HuH-7 (cell line): Measurements from ENCODE around the gene FLT3.
"Not testable (repeated sequence)": the region's sequence is repeated elsewhere in the genome, so short reads cannot be mapped to it uniquely, and the experiment has no call there.

Source experiments
- DNase-seq: peaks from one replicate; pipeline ENCODE4 v3.0.0; 2011; ENCODE audit warnings: low spot score

The FLT3 gene

GRCh38 chr13:28099396-28100149, 803 bp downstream of the FLT3 start:
- no peak for DNase-seq

DNA sequence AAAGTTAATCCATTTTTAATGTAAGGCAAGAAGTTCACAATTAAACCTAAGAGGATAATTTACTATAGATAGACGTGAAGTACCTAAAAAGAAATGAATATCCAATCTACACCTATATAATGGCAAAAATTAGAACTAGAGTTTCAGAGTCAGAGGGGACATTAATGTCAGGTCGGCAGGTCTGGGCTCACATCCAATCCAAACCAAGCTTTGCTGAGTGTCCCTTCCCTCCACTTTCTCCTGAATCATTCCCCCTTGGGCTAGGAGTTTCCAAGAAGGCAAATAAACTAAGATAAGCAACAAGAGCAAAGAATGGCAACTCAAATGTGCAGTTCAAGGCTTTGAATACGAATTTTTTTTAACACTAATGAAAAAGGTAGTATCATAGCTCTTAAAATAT, 2.9 kb downstream of the FLT3 start:
- DNase-seq = no peak

DNA sequence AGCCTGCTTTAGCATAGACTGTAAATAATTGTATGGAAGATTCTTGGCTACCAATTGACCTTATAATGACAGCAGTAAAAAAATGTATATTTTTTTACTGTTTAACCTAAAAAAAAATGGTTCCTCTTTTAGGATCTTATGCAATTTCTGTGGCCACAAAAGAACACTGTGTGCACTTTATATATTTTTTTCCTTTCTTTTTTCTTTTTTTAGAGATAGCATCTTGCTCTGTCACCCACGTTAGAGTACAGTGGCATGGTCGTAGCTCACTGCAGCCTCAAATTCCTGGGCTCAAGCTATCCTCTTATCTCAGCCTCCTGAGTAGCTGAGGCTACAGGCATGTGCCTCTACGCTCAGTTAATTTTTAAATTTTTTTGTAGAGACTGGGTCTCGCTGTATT, 6.1 kb downstream of the FLT3 start:
- no peak for DNase-seq

GRCh38 chr13:28093881-28094280, 6.5 kb downstream of the FLT3 start:
- no peak for DNase-seq

GRCh38 chr13:28092431-28092830, 7.9 kb downstream of the FLT3 start:
- no peak for DNase-seq

DNA sequence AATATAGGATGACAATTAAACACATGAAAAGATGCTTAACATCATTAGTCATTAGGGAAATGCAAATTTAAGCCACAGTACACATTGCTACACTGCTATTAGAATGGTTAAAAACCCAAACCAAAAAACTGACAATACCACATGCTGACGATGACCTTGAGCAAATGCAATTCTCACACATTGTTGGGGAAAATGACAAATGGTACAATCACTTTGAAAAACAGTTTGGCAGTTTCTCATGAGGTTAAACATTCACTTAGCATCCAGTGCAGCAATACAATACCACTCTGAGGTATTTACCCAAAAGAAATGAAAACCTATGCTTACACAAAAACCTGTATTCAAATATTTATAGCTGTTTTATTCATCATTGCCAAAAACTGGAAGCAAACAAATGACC, 11.3 kb downstream of the FLT3 start:
- no peak for DNase-seq

DNA sequence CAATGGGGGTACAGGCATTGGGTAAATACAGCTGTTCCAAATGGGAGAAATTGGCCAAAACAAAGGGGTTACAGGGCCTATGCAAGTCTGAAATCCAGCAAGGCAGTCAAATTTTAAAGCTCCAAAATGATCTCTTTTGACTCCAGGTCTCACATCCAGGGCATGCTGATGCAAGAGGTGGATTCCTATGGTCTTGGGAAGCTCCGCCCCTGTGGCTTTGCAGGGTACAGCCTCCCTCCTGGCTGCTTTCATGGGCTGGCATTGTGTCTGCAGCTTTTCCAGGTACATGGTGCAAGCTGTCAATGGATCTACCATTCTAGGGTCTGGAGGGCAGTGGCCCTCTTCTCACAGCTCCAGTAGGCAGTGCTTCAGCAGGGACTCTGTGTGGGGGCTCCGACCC, 22.6 kb downstream of the FLT3 start:
- DNase-seq = not testable (repeated sequence)

- DNase-seq = no peak
These were observed 23.1 kb downstream of the FLT3 start for GRCh38 chr13:28077231-28077630.

GRCh38 chr13:28071424-28071823, 29.0 kb downstream of the FLT3 start:
- no peak for DNase-seq

DNA sequence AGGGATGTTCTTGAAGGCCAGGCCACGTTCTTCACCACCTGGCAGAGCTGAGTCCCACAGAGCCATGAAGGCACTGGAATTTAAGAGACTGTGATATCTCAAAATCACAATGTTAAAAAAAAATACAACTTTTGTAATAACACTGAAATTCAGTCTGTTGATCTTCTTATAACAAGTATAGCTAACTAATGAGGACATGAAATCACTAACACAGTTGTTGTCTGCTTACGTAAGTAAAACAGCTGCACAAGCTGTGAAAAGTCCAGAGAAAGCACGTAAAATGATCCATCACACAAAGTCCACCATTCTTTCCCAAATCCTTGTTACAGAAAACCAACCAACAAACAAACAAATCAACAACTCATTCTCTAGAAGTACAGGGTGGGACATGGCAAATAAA, 32.9 kb downstream of the FLT3 start:
- DNase-seq = no peak

- peak; percentile 53 for DNase-seq
These were observed 41.3 kb downstream of the FLT3 start for GRCh38 chr13:28058866-28059613.

DNA sequence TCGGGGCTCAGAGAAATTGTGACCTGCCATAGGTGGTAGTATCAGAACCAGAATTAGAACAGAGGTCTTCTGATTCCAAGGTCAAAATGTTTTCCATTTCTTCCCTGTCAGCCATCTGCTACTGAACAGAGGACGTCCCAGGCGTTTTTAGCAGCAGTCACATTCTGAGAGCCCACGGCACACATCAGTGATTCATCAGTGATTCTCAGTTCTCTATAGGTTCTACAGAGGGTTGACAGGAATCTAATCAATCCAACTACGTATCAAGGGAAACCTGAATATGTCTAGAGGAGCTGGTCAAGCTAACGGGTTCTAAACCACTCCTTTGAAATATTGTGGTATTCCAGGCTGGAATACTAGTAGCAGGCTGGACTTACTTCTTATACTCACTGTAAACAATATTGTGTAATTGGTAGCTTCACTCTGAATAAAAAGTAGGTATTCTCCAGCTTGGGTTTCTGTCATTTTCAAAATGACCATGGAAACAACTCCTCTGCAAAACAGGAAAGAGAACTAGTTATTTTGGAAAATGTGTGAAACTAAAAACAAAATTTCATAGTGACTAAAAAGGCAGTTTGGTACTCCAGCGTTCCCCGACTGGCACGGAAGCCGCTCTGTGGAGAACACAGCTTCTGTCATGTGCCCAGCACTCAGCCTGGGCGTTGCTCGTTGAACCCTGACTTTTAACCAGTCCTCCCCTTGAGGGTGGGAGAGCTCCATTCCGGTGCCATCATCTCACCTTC, 43.2 kb downstream of the FLT3 start:
- no peak for DNase-seq

DNA sequence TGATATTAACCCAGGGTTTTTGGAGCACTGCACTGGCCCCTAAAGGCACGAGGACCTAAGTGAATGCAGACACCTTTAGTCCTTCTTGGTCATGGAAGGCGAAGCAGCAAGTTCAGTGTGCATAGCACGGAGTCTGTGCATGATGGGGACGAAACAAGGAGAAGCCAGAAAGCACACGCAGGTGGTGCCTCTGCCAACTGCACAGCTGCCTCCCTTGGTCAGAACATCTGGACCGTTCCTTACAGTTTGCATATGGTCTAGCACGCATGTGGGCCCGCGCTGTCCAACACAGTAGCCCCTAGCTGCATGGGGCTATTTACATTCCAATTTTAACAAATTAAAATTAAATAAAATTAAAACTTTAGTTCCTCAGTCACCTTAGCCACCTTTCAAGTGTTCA, 44.0 kb downstream of the FLT3 start:
- DNase-seq = no peak

GRCh38 chr13:28055357-28055756, 45.0 kb downstream of the FLT3 start:
- DNase-seq = no peak

DNA sequence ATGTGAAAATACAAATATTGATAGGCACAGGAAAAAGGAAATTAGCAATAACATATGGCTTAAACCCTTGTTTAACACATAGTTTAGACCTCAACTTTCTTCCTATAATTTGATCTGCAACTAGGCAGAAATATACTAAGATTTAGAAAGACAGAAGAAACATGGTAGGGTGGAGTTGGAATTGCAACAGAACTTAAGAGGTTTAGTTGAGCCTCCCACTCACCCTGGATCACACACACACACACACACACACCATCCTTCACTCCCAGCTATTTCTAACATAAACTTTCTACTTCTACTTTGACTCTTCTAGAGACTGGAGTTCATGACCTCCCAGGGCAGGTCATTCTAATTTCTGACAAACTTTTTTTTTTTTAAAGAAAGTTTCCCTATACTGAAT, 47.4 kb downstream of the FLT3 start:
- DNase-seq = no peak

DNA sequence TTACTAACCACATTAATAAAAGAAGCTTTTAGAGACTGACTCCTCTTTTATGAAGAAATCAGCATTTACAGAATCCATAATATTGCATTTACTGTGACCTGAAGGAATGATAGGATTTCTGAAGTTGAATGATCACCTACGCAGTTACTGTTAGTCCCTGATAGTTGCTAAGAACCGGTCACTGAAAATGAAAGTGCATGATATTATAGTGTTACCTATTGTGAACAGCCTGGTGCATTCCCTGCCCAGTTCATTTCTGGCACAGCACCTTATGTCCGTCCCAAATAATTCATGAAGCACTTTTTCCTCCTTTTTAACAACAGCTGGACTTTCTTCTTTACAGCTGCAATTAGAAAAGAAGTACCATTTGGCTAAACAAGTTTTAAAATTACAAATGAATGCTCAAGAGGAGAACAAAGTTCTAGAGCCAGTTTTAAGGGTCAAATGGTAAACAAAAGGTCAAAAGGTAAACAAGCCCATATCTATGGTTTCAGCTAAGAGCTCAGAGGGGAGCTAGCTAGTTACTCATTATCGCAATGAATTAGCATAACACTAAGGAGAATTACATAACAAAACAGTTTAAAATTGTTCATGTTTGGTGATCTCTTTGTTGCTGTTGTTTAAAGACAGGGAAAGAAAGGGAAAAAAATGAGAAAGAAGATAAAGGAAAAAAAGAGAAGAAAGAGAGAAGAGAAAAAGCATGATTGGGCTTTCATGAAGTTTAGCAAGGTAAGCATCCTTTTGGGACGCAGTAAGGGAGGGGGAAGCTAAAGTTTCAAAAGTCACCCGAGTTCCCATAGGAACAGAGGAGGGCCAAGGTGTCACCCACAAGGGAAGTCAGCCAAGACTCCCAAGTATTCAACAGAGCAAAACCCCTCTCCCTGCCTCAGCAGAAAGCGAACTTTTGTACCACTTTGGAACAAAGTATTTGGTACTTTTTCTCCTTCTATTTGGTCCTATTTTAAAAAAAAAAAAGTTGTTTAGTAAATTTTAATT, 50.2 kb downstream of the FLT3 start:
- no peak for DNase-seq

DNA sequence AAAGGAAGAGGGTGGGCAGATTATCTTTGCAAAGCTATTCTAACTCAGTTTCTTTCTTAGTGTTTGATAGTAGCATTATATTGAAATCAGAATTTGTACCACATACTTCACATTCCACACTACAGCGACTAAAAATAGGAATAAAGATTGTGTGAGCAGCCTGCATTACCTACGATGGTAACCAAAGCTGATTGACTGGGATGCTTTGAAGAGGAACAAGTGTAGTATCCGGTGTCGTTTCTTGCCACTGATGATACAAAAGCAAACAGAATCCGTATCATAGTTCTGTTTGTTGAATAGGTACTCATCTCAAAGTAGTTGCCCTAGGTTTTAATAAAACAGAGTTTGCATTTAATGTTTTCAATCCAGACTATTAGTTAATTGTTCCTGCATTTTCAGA, 51.2 kb downstream of the FLT3 start:
- no peak for DNase-seq

DNA sequence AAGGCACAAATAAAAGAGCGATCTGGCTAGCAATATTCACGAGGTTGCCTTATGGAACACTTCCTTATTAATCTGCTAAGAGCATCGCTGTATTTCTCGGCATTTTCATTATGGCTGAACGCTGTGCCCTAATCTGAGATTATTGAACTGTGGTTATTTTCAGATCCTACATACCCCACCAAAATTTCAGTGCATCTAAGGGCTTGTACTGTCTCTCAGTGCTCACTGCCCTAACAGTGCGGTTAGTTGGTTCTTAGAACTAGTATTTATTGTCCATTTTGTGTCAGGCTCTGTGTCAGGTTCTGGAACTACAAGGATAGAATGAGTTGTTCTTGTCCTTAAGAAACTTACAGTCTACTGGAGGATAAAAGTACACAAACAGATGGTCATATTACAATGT, 51.6 kb downstream of the FLT3 start:
- no peak for DNase-seq

DNA sequence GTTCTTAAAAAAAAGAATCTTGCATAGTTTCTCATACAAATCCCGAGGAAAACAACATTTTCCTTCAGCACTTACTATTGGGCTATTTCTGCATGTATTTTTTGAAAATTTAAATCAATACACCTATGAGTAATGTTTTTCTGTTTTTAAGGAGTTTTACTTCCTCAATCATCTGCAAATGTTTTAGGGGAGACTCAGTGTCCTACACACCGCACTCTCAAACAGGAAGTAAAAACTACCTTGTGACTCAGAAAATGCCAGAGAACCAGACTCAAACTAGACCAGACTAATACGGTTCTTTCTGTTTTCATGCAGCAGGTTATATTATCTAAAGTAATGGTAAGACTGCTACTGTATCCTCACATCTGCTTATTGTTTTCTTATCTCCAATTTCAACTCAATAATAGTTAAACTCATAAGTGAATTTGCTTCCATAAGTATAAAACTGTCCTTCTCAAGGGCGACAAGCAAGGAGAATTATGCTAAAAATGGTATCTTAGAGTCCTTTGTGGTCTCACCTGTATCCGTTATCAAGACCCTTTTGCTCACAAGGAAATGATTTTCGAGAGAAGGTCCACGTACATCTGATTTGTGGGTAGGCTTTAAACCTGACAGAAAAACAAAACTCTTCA, 52.5 kb downstream of the FLT3 start:
- no peak for DNase-seq

GRCh38 chr13:28046981-28047380, 53.4 kb downstream of the FLT3 start:
- no peak for DNase-seq

DNA sequence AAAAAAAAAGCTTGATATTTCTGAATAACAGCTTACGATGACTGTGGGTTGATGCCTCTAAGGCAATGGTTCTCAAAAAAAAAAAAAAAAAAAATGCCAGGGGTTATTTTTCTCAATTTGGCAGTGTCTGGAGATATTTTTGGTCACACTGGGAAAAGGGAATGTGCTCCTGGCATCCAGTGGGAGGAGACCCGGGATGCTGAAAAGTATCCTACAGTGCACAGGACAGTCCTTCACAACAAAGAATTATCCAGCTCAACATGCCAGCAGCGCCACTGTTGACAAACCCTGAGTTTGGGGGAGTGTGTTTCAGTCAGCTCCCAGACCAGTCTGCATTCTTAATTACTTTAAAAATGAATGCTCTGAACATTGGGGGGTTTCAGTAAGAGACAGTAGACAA, 54.5 kb downstream of the FLT3 start:
- no peak for DNase-seq
